GM18868 (cell line): ENCODE results near the gene TDP2.

Experiments
- ATAC-seq: cut with Tn5 transposase; IDR thresholded peaks from one replicate; pipeline ENCODE4 v1.9.1; 2021; ENCODE audit warnings: mild to moderate bottlenecking, moderate library complexity; ENCODE audit not compliant: unreplicated experiment

Gene TDP2, protein sequence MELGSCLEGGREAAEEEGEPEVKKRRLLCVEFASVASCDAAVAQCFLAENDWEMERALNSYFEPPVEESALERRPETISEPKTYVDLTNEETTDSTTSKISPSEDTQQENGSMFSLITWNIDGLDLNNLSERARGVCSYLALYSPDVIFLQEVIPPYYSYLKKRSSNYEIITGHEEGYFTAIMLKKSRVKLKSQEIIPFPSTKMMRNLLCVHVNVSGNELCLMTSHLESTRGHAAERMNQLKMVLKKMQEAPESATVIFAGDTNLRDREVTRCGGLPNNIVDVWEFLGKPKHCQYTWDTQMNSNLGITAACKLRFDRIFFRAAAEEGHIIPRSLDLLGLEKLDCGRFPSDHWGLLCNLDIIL

GRCh38 chr6:24666641-24667377, at the start of gene TDP2, which contains the start of gene ACOT13:
Gene TDP2 (minus strand): TSS chr6:24666899. CDS start chr6:24666862, 37 bp downstream.
Gene ACOT13 (plus strand): TSS chr6:24667077. CDS start chr6:24667264, 187 bp downstream.
- ATAC-seq: peak; percentile 94

GRCh38 chr6:24710519-24711303, 44.0 kb upstream of the TDP2 start:
- ATAC-seq: no peak

GRCh38 chr6:24709014-24709711, 42.5 kb upstream of the TDP2 start:
- ATAC-seq: no peak

- ATAC-seq: no peak
Measured at GRCh38 chr6:24708612-24709011, 41.9 kb upstream of the TDP2 start.

DNA sequence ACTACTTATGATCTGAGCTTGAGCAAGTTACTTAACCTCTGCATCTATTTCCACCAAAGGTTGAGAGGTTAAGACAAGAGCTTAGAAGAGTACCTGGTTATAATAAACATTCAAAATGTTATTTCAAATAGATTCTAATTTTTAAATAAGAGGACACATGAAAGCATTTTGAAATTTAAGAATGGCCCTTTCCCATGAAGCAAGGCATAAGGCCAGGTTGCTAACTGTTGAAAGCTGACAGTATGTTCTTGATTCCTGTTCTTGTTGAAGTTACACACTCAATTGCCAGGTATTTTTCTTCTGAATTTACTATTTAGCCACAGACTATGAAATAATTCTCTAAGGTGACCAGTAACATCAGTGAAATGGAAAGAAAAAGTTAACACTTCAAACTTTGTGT, 37.8 kb upstream of the TDP2 start:
- ATAC-seq: no peak

DNA sequence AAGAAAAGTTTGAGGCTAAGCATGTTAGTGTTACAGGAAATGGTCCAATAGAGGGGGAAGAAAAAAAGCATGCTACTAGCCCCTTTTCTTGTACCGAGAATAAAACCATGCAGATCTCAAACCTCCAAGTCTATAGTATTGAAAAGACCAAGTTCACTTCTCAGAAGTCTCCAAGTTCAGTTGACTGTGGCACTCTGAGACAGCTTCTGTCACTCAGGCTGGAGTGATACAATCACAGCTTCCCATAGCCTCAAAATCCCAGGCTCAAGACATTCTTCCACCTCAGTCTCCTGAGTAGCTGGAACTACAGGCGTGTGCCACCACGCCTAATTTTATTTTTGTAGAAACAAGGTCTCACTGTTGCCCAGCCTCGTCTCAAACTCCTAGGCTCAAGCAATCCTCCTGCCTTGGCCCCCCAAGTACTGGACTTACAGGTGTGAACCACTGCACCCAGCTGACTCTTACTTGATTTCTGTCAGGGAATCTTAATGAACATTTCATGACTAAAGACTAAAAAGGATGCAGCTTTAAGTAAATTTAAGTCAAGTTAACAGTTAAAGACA, 36.1 kb upstream of the TDP2 start:
- no peak for ATAC-seq

DNA sequence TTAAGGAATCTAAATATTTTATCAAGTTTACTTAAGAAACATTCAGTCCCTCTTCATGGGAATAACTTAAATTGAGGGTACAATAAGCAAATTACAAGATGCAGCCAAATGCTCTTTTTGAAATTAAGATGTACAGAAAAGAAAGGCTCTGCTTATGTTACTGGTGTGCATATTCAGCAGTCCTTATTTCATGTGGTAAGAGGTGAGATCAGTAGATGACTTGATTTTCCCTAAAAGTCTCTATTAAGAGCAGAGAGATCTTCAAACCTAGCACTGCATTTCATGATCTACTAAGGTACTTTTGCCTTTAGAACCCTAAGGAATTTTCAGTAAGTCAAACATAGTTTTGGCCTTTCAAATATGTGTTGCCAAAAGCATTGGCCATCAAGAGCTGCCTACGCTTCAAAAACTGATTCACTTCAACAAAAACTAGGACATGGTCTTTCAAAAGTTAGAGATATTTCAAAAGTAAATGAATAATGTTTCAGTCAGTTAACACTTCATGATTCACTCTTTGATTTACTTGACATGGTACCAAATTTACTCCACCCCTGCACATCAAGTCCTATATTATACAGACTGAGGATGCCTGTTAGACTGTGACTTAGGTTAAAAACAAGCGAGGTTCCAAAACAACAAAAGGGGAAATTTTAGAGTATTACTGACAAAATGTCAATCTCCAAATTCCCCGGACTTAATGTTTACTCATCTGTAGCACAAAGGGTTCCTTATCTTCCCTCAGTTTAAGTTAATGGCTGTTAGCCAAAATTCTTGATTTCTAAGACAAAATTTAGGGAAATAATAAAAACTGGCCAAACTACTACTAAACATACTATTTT, 33.0 kb upstream of the TDP2 start:
- no peak for ATAC-seq

DNA sequence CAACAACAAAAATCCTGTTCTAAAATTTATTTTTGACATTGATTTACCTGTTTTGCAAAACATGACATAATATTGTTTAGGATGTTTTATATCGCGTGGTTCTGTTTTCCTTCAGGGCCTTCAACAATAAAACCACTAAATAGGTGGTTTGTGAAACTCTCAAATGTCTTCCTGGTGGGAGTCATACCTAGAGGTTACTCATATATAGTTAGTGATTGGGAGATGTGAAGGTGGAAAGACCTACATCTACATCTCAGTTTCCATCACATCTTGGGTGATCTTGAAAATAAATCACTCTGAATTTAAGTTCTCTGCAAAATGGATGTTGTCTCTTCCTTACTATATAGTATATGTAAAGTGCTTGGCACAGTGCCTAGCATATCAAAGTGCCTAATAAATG, 29.4 kb upstream of the TDP2 start:
- ATAC-seq: no peak

DNA sequence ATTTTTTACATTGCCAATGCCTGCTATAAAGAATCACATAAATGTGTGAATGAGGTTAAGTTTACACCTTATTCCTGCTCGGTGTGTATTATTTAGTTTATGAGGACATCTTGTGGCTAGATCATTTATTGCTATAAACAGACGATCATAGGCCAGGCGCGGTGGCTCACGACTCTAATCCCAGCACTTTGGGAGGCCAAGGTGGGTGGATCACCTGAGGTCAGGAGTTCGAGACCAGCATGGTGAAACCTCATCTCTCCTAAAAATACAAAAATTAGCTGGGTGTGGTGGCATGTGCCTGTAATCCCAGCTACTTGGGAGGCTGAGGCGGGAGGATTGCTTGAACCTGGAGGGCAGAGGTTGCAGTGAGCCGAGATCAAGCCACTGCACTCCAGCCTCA, 28.9 kb upstream of the TDP2 start:
- ATAC-seq: peak; percentile 78

DNA sequence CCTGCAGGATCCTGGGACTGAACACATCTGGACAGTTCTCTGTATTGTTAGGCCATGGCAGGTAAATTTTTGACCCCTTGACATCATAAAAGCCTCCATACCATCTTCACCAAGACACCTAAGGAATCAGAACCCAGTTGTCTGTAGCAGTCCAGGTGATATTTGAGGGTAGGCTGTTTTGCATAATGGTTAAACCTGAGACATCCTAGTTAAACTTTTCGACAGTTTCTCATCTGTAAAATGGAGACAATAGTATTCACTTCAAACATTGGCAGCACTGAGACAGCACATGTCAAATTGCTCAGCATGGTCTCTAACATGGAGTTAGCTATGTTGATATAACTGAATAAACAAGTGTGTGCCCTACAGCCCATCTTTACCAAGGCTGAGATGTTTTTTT, 27.5 kb upstream of the TDP2 start:
- no peak for ATAC-seq

DNA sequence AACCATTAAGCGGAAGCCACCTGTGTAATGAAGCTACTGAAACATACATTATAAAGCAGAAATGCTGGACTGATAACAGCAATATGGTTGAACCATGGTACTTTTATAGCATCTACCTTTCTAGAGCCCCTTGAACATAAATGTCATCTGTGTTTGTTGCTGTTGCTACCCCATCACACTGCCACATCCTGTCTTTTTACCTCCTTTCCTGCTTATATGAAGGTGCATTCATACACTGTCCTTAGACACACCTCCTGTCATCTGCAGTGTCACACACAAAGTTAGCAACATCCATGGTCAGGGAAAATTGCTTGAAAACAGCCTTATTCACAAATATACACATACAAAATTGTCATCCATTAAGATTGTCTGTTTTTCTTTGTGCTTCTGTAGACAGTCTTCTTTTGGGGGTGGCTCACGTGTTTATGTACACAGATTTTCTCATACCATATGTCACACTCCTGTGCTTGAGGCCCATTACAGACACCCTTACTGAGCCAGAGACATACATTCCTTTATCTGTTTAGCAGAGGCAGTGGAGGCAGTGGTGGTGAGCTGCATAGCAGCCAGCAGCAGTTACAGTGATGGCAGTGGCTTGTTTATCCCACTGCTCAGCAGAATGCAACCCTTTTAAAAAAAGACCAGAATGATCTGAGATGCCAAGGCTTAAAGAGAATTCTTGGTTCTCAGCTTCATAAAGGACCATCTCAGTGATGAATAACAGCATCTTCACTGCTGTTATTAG, 26.3 kb upstream of the TDP2 start:
- ATAC-seq: no peak

DNA sequence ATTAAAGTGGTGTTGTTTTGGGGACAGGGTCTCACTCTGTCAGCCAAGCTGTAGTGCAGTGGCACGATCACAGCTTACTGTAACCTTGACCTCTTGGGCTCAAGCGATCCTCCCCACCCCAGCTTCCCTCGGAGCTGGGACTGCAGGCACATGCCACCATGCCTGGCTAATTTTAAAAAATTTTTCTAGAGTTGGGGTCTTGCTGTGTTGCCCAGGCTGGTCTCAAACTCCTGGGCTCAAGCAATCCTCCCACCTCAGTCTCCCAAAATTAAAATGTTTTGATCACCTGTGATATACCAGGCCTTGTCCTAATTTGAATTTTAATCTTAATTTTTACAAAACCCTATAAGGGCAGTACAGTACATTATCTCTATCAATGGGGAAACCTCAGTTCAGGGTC, 25.7 kb upstream of the TDP2 start:
- ATAC-seq: no peak

DNA sequence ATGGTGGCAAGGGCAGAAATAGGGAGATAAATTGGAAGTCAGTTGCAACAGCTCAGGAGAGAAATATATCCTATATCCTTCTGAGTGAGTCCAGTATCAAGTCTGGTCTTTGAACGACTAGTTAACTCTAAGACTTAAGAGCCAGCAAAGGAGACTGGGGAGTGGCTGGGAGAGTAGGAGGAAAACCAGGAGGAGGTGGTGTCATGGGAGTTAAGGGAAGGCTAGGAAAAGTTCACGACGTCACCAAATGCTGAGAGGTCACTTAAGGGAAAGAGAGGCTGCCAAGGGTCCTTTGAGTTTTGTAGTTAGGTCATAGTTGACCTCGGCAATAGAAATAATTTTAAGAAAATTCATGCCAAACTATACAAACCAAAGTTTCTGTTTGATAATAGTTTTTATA, 25.3 kb upstream of the TDP2 start:
- no peak for ATAC-seq

DNA sequence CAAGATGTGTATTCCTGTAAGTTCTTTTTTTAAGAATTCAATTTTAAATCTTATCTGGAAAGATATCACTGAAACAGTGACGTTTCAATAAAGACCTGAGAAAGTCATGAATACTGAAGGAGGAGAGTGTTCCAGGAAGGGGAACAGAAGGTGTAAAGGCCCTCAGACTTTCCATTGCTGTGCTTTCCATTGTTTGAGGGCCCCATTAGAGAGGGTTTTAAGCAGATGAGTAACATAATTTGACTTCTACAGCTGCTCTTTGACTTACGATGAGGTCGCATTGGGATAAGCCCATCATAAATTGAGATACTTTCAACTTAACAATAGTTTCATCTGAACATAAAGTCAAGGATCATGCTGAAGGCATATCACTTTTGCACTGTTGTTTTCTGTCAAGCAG, 24.9 kb upstream of the TDP2 start:
- no peak for ATAC-seq

- no peak for ATAC-seq
Measured at GRCh38 chr6:24690593-24690992, 23.9 kb upstream of the TDP2 start.

GRCh38 chr6:24689964-24690363, 23.3 kb upstream of the TDP2 start:
- ATAC-seq: no peak

DNA sequence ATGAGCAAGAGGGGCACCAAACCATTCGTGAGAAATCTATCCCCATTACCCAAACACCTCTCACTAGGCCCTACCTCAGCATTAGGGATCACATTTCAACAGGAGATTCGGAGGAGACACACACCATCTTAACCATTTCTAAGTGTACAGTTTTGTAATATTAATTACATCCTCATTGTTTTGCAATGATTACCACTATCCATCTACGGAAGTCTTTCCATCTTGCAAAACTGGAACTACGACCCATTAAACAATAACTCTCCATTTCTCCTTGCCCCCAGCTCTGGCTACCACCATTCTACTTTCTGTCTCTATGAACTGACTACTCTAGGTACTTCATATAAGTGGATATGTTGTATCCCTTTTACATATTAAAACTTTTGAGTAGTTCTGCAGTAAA, 20.2 kb upstream of the TDP2 start:
- ATAC-seq: no peak

- ATAC-seq: no peak
Measured at GRCh38 chr6:24686408-24686807, 19.7 kb upstream of the TDP2 start.
